Peyer's patch (tissue), 4 donors: ENCODE measurements around the gene NIPAL4.

ENCODE experiments used
- POLR2A ChIP-seq, 2 donors: fragments of 450-650 bp; IDR thresholded peaks; one replicate each; pipeline ENCODE4 v1.5.1; 2017; ENCODE audit warnings: antibody characterized with exemption in 2 of 2, mild to moderate bottlenecking in 2 of 2, moderate library complexity in 2 of 2
- TF ChIP-seq, protein P1 (sequence below), 6 experiments: fragments of 450-650 bp in 4 of 6; fragments of 200-600 bp in 2 of 6; sonication (generic) in 1 of 6; IDR thresholded peaks; one replicate each; pipeline ENCODE4 v1.5.1; 2017 to 2019; ENCODE audit warnings: antibody characterized with exemption in 6 of 6, mild to moderate bottlenecking in 3 of 6, moderate library complexity in 1 of 6

DNA sequence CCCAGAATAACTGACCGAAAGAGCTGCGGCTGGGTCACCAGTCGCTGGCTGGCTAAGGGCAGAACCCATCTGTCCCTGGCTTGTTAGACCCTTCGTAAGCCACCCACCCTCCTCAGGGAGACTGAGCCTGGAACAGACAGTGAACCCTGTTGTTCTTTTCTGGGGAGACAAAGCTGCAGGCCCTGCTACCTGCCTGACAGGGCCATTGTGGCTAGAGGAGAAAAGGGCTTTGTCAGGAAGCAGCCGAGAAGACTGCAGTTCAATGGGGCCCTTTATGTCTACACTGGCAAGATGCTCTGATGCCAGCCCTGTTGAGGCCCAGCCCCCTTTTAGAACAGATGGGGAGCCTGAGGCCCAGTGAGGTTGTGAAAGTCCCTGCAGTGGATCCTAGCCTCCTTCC lies 3.7 kb upstream of the NIPAL4 start:
- TF ChIP-seq, protein P1, sequence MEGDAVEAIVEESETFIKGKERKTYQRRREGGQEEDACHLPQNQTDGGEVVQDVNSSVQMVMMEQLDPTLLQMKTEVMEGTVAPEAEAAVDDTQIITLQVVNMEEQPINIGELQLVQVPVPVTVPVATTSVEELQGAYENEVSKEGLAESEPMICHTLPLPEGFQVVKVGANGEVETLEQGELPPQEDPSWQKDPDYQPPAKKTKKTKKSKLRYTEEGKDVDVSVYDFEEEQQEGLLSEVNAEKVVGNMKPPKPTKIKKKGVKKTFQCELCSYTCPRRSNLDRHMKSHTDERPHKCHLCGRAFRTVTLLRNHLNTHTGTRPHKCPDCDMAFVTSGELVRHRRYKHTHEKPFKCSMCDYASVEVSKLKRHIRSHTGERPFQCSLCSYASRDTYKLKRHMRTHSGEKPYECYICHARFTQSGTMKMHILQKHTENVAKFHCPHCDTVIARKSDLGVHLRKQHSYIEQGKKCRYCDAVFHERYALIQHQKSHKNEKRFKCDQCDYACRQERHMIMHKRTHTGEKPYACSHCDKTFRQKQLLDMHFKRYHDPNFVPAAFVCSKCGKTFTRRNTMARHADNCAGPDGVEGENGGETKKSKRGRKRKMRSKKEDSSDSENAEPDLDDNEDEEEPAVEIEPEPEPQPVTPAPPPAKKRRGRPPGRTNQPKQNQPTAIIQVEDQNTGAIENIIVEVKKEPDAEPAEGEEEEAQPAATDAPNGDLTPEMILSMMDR (IDR thresholded peaks at IDR 0.05): no peak
- no peak for TF ChIP-seq POLR2A (IDR thresholded peaks at IDR 0.05)
